Smooth muscle cell (in vitro differentiated cells): Measurements from ENCODE around the gene CBFB. TPM values are rescaled to one million over a fixed set of nuclear protein-coding genes. Genes with fewer than 3 reads are reported as not detected.

Experiments
- DNase-seq: peaks from one replicate; lab custom pipeline; 2025; ENCODE audit not compliant: unreplicated experiment; lab: John Stamatoyannopoulos, UW
- H2AFZ ChIP-seq: fragments of 200-600 bp; sonication (generic); 2 replicates; pipeline ENCODE4 v1.6.0; 2016; ENCODE audit warnings: antibody characterized with exemption, low read depth, mild to moderate bottlenecking
- H3F3A ChIP-seq: fragments of 200-600 bp; sonication (generic); 2 replicates; pipeline ENCODE4 v1.6.0; 2017; ENCODE audit warnings: antibody characterized with exemption, low read depth
- H3K27ac ChIP-seq: fragments of 200-600 bp; sonication (generic); 2 replicates; pipeline ENCODE4 v1.5.1; 2016; ENCODE audit warnings: low read depth, mild to moderate bottlenecking
- H3K27me3 ChIP-seq: fragments of 200-600 bp; sonication (generic); 2 replicates; pipeline ENCODE4 v1.6.1; 2016; ENCODE audit warnings: low read depth, mild to moderate bottlenecking
- H3K36me3 ChIP-seq: fragments of 200-600 bp; sonication (generic); 2 replicates; pipeline ENCODE4 v1.5.1; 2016; ENCODE audit warnings: low read depth
- H3K4me1 ChIP-seq: fragments of 200-600 bp; sonication (generic); 2 replicates; pipeline ENCODE4 v1.5.1; 2016; ENCODE audit warnings: low read depth
- H3K4me2 ChIP-seq: fragments of 200-600 bp; sonication (generic); 2 replicates; pipeline ENCODE4 v1.6.0; 2016; ENCODE audit warnings: mild to moderate bottlenecking
- H3K4me3 ChIP-seq: fragments of 200-600 bp; sonication (generic); 2 replicates; pipeline ENCODE4 v1.5.1; 2016; ENCODE audit warnings: mild to moderate bottlenecking
- H3K79me2 ChIP-seq: fragments of 200-600 bp; sonication (generic); 2 replicates; pipeline ENCODE4 v1.6.0; 2016; ENCODE audit warnings: low read depth, mild to moderate bottlenecking
- H3K9ac ChIP-seq: fragments of 200-600 bp; sonication (generic); 2 replicates; pipeline ENCODE4 v1.6.0; 2016; ENCODE audit warnings: low read depth
- H3K9me3 ChIP-seq: fragments of 200-600 bp; sonication (generic); replicated peaks from 2 replicates; pipeline ENCODE4 v1.5.1; 2016; ENCODE audit warnings: low read depth
- H4K20me1 ChIP-seq: fragments of 200-600 bp; sonication (generic); 2 replicates; pipeline ENCODE4 v1.6.0; 2016; ENCODE audit warnings: low read depth
- CTCF ChIP-seq: fragments of 200-600 bp; sonication (generic); IDR thresholded peaks from 2 replicates; pipeline ENCODE4 v1.5.1; 2017; ENCODE audit warnings: borderline replicate concordance, mild to moderate bottlenecking, antibody characterized with exemption; ENCODE audit not compliant: insufficient read depth, poor library complexity, severe bottlenecking
- WGBS: methylation state at CpG from one replicate; pipeline ENCODE4 v1.1.7; 2016; ENCODE audit warnings: low lambda C conversion rate; 5-methylcytosine and 5-hydroxymethylcytosine counted together
- polyA plus RNA-seq: library from polyadenylated mRNA; unstranded; fragments of >200 nt; fragmentation: Nextera tagmentation; extraction: Ambion mirVana; gene quantifications from 2 replicates; pipeline ENCODE4 v1.2.1, GENCODE V29; 2016
- total RNA-seq: library from RNA; depleted of rRNA; stranded (reverse); fragments of >200 nt; gene quantifications from 2 replicates; pipeline ENCODE4 v1.2.3, GENCODE V29; 2014

CBFB gene
- total and polyA plus RNA-seq, 2 experiments from 2014 or later: 40.2 to 41.1 TPM

GRCh38 chr16:67015313-67015731 is 13.6 kb upstream of the CBFB start:
- H3K4me1 ChIP-seq: no peaks in the 10 kb centered on the region
- H3K4me2 ChIP-seq: no peak overlapping the region
- H3K27ac ChIP-seq: no peak overlapping the region
- no peak overlapping the region for H3K9ac ChIP-seq
- WGBS: 96% methylated on average over 9 of the region's 9 CpGs
- no peaks in the 10 kb centered on the region for H3K9me3 ChIP-seq
- no peaks in the 10 kb centered on the region for H3K27me3 ChIP-seq
- H3K36me3 ChIP-seq: no peaks in the 10 kb centered on the region
- H3F3A ChIP-seq: no peaks in the 10 kb centered on the region
- no peak overlapping the region for H2AFZ ChIP-seq
- no peak for TF ChIP-seq CTCF
- no peaks in the 10 kb centered on the region for H4K20me1 ChIP-seq
- no peaks in the 10 kb centered on the region for H3K79me2 ChIP-seq
- H3K4me3 ChIP-seq: no peak overlapping the region
- DNase-seq: no peak

GRCh38 chr16:67016143-67016542 is 12.8 kb upstream of the CBFB start:
- no peak for DNase-seq
- Histone ChIP-seq H2AFZ (no peak overlapping the region), H3K79me2 (no peaks in the 10 kb centered on the region), H3F3A (no peaks in the 10 kb centered on the region), H3K9ac (no peak overlapping the region), H4K20me1 (no peaks in the 10 kb centered on the region), H3K4me2 (no peak overlapping the region), H3K4me3 (no peak overlapping the region), H3K9me3 (no peaks in the 10 kb centered on the region), H3K27ac (no peak overlapping the region), H3K27me3 (no peaks in the 10 kb centered on the region), H3K36me3 (no peaks in the 10 kb centered on the region), H3K4me1 (no peaks in the 10 kb centered on the region)
- no peak for TF ChIP-seq CTCF

GRCh38 chr16:67016681-67017420 is 12.1 kb upstream of the CBFB start:
- 79% methylated on average over 5 of the region's 5 CpGs for WGBS
- no peak for TF ChIP-seq CTCF
- H3K4me3 ChIP-seq: no peak overlapping the region
- no peaks in the 10 kb centered on the region for H3K4me1 ChIP-seq
- H3K9ac ChIP-seq: no peak overlapping the region
- H3K4me2 ChIP-seq: no peak overlapping the region
- H3K9me3 ChIP-seq: no peaks in the 10 kb centered on the region
- DNase-seq: no peak
- no peaks in the 10 kb centered on the region for H3F3A ChIP-seq
- H4K20me1 ChIP-seq: no peaks in the 10 kb centered on the region
- no peaks in the 10 kb centered on the region for H3K36me3 ChIP-seq
- H3K79me2 ChIP-seq: no peaks in the 10 kb centered on the region
- no peaks in the 10 kb centered on the region for H3K27me3 ChIP-seq
- no peak overlapping the region for H3K27ac ChIP-seq
- no peak overlapping the region for H2AFZ ChIP-seq

GRCh38 chr16:67017421-67017750 is 11.6 kb upstream of the CBFB start:
- H3K9ac ChIP-seq: no peak overlapping the region
- H4K20me1 ChIP-seq: no peaks in the 10 kb centered on the region
- H3K27me3 ChIP-seq: no peaks in the 10 kb centered on the region
- no peak for DNase-seq
- H3K4me1 ChIP-seq: peaks cover 2% of the 10 kb centered on the region
- no peaks in the 10 kb centered on the region for H3K79me2 ChIP-seq
- no peak overlapping the region for H3K27ac ChIP-seq
- no peak for TF ChIP-seq CTCF
- H2AFZ ChIP-seq: no peak overlapping the region
- no peak overlapping the region for H3K4me2 ChIP-seq
- WGBS: 91% methylated on average over 4 of the region's 4 CpGs
- no peaks in the 10 kb centered on the region for H3K36me3 ChIP-seq
- H3F3A ChIP-seq: peaks cover 2% of the 10 kb centered on the region
- no peak overlapping the region for H3K4me3 ChIP-seq
- H3K9me3 ChIP-seq: no peaks in the 10 kb centered on the region
